ENCODE results near the gene EXOC3L4.

Gene EXOC3L4

GRCh38 chr14:103103461-103104388 lies 9.2 kb downstream of the EXOC3L4 start:
- WGBS: 52% methylated on average over 65 of the region's 68 CpGs
- no peak overlapping the region for H3K4me2 ChIP-seq (ENCODE audit: low read length, poor library complexity, severe bottlenecking)
- no peaks in the 10 kb centered on the region for H3K36me3 ChIP-seq (ENCODE audit: control insufficient read depth in 1 of 2, insufficient read depth in 2 of 2, low read depth in 1 of 2, low read length in 2 of 2)
- peak; percentile 45 for DNase-seq
- H4K8ac ChIP-seq (ENCODE audit: low read length): no peak overlapping the region
- no peak overlapping the region for H3K18ac ChIP-seq (ENCODE audit: low read depth in 1 of 2, low read length in 2 of 2)
- H3K9me3 ChIP-seq (ENCODE audit: control insufficient read depth, low read length): no peaks in the 10 kb centered on the region
- no peak overlapping the region for H3K4ac ChIP-seq (ENCODE audit: low read depth in 1 of 2, low read length in 2 of 2)
- no peak overlapping the region for H4K91ac ChIP-seq (ENCODE audit: low read length)
- H2BK5ac ChIP-seq (ENCODE audit: low read depth, low read length, poor library complexity, severe bottlenecking): no peak overlapping the region
- no peak overlapping the region for H2AK5ac ChIP-seq (ENCODE audit: low read length, severe bottlenecking)
- no peak overlapping the region for H2BK15ac ChIP-seq (ENCODE audit: low read depth, poor library complexity, severe bottlenecking)
- H3K27ac ChIP-seq (ENCODE audit: low read length, poor library complexity, severe bottlenecking): no peak overlapping the region
- H3K14ac ChIP-seq (ENCODE audit: low read length in 2 of 2): no peak overlapping the region
- H3K79me1 ChIP-seq (replicated peaks; ENCODE audit: low read length, poor library complexity, severe bottlenecking): no peaks in the 10 kb centered on the region
- H2AFZ ChIP-seq (ENCODE audit: low read depth, low read length): no peak overlapping the region
- H2BK120ac ChIP-seq (ENCODE audit: low read depth, low read length): no peak overlapping the region
- no peak overlapping the region for H3K23ac ChIP-seq (ENCODE audit: low read length in 2 of 2)
- H3K4me1 ChIP-seq (ENCODE audit: control insufficient read depth, insufficient read depth, low read depth, low read length): peaks cover 26% of the 10 kb centered on the region
- H2BK12ac ChIP-seq (ENCODE audit: low read length in 2 of 2): no peak overlapping the region
- H3K27me3 ChIP-seq (ENCODE audit: control insufficient read depth in 1 of 2, insufficient read depth in 1 of 2, low read length in 2 of 2): peaks cover 0 to 32% of the 10 kb centered on the region in 2 experiments
- H3K4me3 ChIP-seq (ENCODE audit: insufficient read depth in 1 of 2, low read depth in 1 of 2, low read length in 2 of 2): peak overlapping the region in 1 of 2 experiments; percentile 54
- H3K9ac ChIP-seq (ENCODE audit: low read length): no peak overlapping the region

- no peak overlapping the region for H4K8ac ChIP-seq (ENCODE audit: low read length)
- no peak overlapping the region for H2AFZ ChIP-seq (ENCODE audit: low read depth, low read length)
- H3K4me1 ChIP-seq (ENCODE audit: control insufficient read depth, insufficient read depth, low read depth, low read length): peaks cover 25% of the 10 kb centered on the region
- H2BK15ac ChIP-seq (ENCODE audit: low read depth, poor library complexity, severe bottlenecking): peak overlapping the region; percentile 9
- H3K79me1 ChIP-seq (replicated peaks; ENCODE audit: low read length, poor library complexity, severe bottlenecking): no peaks in the 10 kb centered on the region
- H3K27me3 ChIP-seq (ENCODE audit: control insufficient read depth in 1 of 2, insufficient read depth in 1 of 2, low read length in 2 of 2): peaks cover 0 to 32% of the 10 kb centered on the region in 2 experiments
- DNase-seq: no peak
- H3K27ac ChIP-seq (ENCODE audit: low read length, poor library complexity, severe bottlenecking): no peak overlapping the region
- no peaks in the 10 kb centered on the region for H3K36me3 ChIP-seq (ENCODE audit: control insufficient read depth in 1 of 2, insufficient read depth in 2 of 2, low read depth in 1 of 2, low read length in 2 of 2)
- H3K4ac ChIP-seq (ENCODE audit: low read depth in 1 of 2, low read length in 2 of 2): no peak overlapping the region
- WGBS: 41% methylated on average over 14 of the region's 20 CpGs
- H3K14ac ChIP-seq (ENCODE audit: low read length in 2 of 2): no peak overlapping the region
- H2BK5ac ChIP-seq (ENCODE audit: low read depth, low read length, poor library complexity, severe bottlenecking): no peak overlapping the region
- no peak overlapping the region for H3K4me3 ChIP-seq (ENCODE audit: insufficient read depth in 1 of 2, low read depth in 1 of 2, low read length in 2 of 2)
- no peak overlapping the region for H2AK5ac ChIP-seq (ENCODE audit: low read length, severe bottlenecking)
- no peak overlapping the region for H4K91ac ChIP-seq (ENCODE audit: low read length)
- no peak overlapping the region for H3K4me2 ChIP-seq (ENCODE audit: low read length, poor library complexity, severe bottlenecking)
- H3K23ac ChIP-seq (ENCODE audit: low read length in 2 of 2): peak overlapping the region in 1 of 2 experiments; percentile 87
- H3K18ac ChIP-seq (ENCODE audit: low read depth in 1 of 2, low read length in 2 of 2): peak overlapping the region in 1 of 2 experiments; percentile 42
- H3K9ac ChIP-seq (ENCODE audit: low read length): no peak overlapping the region
- H2BK120ac ChIP-seq (ENCODE audit: low read depth, low read length): no peak overlapping the region
- H3K9me3 ChIP-seq (ENCODE audit: control insufficient read depth, low read length): no peaks in the 10 kb centered on the region
- H2BK12ac ChIP-seq (ENCODE audit: low read length in 2 of 2): no peak overlapping the region
Measured at GRCh38 chr14:103104389-103104653, 9.8 kb downstream of the EXOC3L4 start.

- H3K36me3 ChIP-seq (ENCODE audit: control insufficient read depth in 1 of 2, insufficient read depth in 2 of 2, low read depth in 1 of 2, low read length in 2 of 2): no peaks in the 10 kb centered on the region
- H2AFZ ChIP-seq (ENCODE audit: low read depth, low read length): no peak overlapping the region
- H3K18ac ChIP-seq (ENCODE audit: low read depth in 1 of 2, low read length in 2 of 2): peak overlapping the region in 1 of 2 experiments; percentile 51
- peaks cover 0 to 32% of the 10 kb centered on the region in 2 experiments for H3K27me3 ChIP-seq (ENCODE audit: control insufficient read depth in 1 of 2, insufficient read depth in 1 of 2, low read length in 2 of 2)
- H3K4me1 ChIP-seq (ENCODE audit: control insufficient read depth, insufficient read depth, low read depth, low read length): peaks cover 29% of the 10 kb centered on the region
- no peaks in the 10 kb centered on the region for H3K9me3 ChIP-seq (ENCODE audit: control insufficient read depth, low read length)
- no peak overlapping the region for H2BK5ac ChIP-seq (ENCODE audit: low read depth, low read length, poor library complexity, severe bottlenecking)
- no peak overlapping the region for H3K27ac ChIP-seq (ENCODE audit: low read length, poor library complexity, severe bottlenecking)
- DNase-seq: peak; percentile 74
- H2BK15ac ChIP-seq (ENCODE audit: low read depth, poor library complexity, severe bottlenecking): peak overlapping the region; percentile 9
- H2AK5ac ChIP-seq (ENCODE audit: low read length, severe bottlenecking): no peak overlapping the region
- H2BK12ac ChIP-seq (ENCODE audit: low read length in 2 of 2): peak overlapping the region in 1 of 2 experiments; percentile 65
- H3K4me3 ChIP-seq (ENCODE audit: insufficient read depth in 1 of 2, low read depth in 1 of 2, low read length in 2 of 2): no peak overlapping the region
- no peak overlapping the region for H4K8ac ChIP-seq (ENCODE audit: low read length)
- H3K79me1 ChIP-seq (replicated peaks; ENCODE audit: low read length, poor library complexity, severe bottlenecking): no peaks in the 10 kb centered on the region
- WGBS: 11% methylated on average over 51 of the region's 59 CpGs
- H3K4me2 ChIP-seq (ENCODE audit: low read length, poor library complexity, severe bottlenecking): no peak overlapping the region
- H3K23ac ChIP-seq (ENCODE audit: low read length in 2 of 2): peak overlapping the region in 1 of 2 experiments; percentile 87
- H4K91ac ChIP-seq (ENCODE audit: low read length): peak overlapping the region; percentile 55
- H3K4ac ChIP-seq (ENCODE audit: low read depth in 1 of 2, low read length in 2 of 2): no peak overlapping the region
- H3K14ac ChIP-seq (ENCODE audit: low read length in 2 of 2): peak overlapping the region in 1 of 2 experiments; percentile 46
- no peak overlapping the region for H3K9ac ChIP-seq (ENCODE audit: low read length)
- no peak overlapping the region for H2BK120ac ChIP-seq (ENCODE audit: low read depth, low read length)
Measured at GRCh38 chr14:103104654-103105452, 10.3 kb downstream of the EXOC3L4 start.

- Histone ChIP-seq H3K4me3 (ENCODE audit: insufficient read depth in 1 of 2, low read depth in 1 of 2, low read length in 2 of 2) (no peak overlapping the region), H3K4ac (ENCODE audit: low read depth in 1 of 2, low read length in 2 of 2) (no peak overlapping the region), H3K18ac (ENCODE audit: low read depth in 1 of 2, low read length in 2 of 2) (no peak overlapping the region), H3K9me3 (ENCODE audit: control insufficient read depth, low read length) (no peaks in the 10 kb centered on the region), H3K14ac (ENCODE audit: low read length in 2 of 2) (peak overlapping the region in 1 of 2 experiments; percentile 26), H3K4me1 (ENCODE audit: control insufficient read depth, insufficient read depth, low read depth, low read length) (peaks cover 37% of the 10 kb centered on the region), H2BK120ac (ENCODE audit: low read depth, low read length) (no peak overlapping the region), H3K4me2 (ENCODE audit: low read length, poor library complexity, severe bottlenecking) (no peak overlapping the region), H3K27ac (ENCODE audit: low read length, poor library complexity, severe bottlenecking) (no peak overlapping the region), H3K27me3 (ENCODE audit: control insufficient read depth in 1 of 2, insufficient read depth in 1 of 2, low read length in 2 of 2) (peaks cover 0 to 32% of the 10 kb centered on the region in 2 experiments), H2BK12ac (ENCODE audit: low read length in 2 of 2) (peak overlapping the region in 1 of 2 experiments; percentile 66), H2BK15ac (ENCODE audit: low read depth, poor library complexity, severe bottlenecking) (no peak overlapping the region), H2BK5ac (ENCODE audit: low read depth, low read length, poor library complexity, severe bottlenecking) (no peak overlapping the region), H4K8ac (ENCODE audit: low read length) (no peak overlapping the region), H3K9ac (ENCODE audit: low read length) (no peak overlapping the region), H3K23ac (ENCODE audit: low read length in 2 of 2) (no peak overlapping the region), H3K36me3 (ENCODE audit: control insufficient read depth in 1 of 2, insufficient read depth in 2 of 2, low read depth in 1 of 2, low read length in 2 of 2) (no peaks in the 10 kb centered on the region), H2AK5ac (ENCODE audit: low read length, severe bottlenecking) (no peak overlapping the region), H4K91ac (ENCODE audit: low read length) (peak overlapping the region; percentile 55), H2AFZ (ENCODE audit: low read depth, low read length) (no peak overlapping the region), H3K79me1 (replicated peaks; ENCODE audit: low read length, poor library complexity, severe bottlenecking) (no peaks in the 10 kb centered on the region)
- DNase-seq: no peak
- 86% methylated on average over 9 of the region's 9 CpGs for WGBS
Measured at GRCh38 chr14:103105580-103106150, 11.1 kb downstream of the EXOC3L4 start.

Data from mesenchymal stem cell (in vitro differentiated cells and primary cell).